Endothelial cell of hepatic sinusoid (primary cell): ENCODE measurements around the gene YWHAE.
"Not testable (repeated sequence)": the region's sequence is repeated elsewhere in the genome, so short reads cannot be mapped to it uniquely, and the experiment has no call there.

Source experiments
- in situ Hi-C: cut with HindIII; loops from 2 replicates; pipeline ENCODE4 v1.10.0; 2017; ENCODE audit warnings: low sequenced_read_pairs

The YWHAE gene

GRCh38 chr17:1340371-1340770 is 59.7 kb downstream of the YWHAE start:
- in situ Hi-C loops = no loop called here

GRCh38 chr17:1331708-1332107 is 68.3 kb downstream of the YWHAE start:
- in situ Hi-C loops = no loop called here

GRCh38 chr17:1329745-1330343 is 70.2 kb downstream of the YWHAE start:
- in situ Hi-C loops = no loop called here

GRCh38 chr17:1328437-1328836 is 71.6 kb downstream of the YWHAE start:
- in situ Hi-C loops = no loop called here

GRCh38 chr17:1325766-1326165 is 74.3 kb downstream of the YWHAE start:
- in situ Hi-C loops = no loop called here

DNA sequence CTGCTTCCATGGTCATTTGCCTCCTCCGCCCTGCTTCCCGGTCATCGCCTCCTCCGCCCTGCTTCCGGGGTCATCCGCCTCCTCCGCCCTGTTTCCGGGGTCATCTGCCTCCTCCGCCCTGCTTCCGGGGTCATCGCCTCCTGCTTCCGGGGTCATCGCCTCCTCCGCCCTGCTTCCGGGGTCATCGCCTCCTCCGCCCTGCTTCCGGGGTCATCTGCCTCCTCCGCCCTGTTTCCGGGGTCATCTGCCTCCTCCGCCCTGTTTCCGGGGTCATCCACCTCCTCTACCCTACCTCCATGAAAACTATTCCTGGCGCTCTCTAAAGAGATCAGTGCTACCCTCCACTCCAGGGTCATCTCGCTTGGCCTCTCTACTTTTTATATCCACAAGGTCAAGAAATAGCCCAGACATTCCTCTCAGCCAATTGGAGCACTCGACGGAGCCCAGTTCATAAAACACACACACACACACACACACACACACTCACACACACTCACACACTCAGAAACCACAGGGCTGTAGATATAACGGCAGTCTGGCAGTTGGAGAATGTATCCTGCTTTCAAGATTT is 75.7 kb downstream of the YWHAE start:
- in situ Hi-C loops = no loop called here

DNA sequence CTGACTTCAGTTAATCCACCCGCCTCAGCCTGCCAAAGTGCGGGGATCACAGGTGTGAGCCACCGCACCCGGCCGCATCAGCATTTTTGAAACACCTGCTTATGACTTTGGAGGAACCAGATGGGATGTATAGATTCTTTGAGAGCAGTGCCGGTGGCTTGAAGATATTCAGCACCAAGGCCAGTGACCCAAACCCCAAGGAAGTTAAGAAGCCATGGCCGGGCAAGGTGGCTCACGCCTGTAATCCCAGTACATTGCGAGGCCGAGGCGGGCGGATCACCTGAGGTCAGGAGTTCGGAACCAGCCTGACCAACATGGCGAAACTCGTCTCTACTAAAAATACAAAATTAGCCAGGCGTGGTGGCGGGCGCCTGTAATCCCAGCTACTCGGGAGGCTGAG is 76.7 kb downstream of the YWHAE start:
- in situ Hi-C loops = no loop called here

DNA sequence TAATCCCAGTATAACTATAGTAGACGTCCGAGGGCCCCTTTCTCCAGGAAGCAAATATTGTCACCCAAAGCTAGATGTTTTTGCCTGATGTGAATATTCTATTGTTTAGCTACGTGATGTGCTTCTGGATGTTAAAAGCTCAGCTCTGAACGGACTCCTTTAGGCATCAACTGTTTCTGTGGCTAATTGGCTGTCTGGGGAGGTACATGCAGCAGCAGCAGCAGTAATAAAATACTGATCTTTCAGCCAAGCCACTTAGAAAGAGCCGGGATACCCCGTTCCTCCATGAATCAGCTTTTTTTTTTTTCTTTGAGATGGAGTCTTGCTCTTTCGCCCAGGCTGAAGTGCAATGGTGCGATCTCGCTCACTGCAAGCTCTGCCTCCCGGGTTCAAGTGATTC is 77.5 kb downstream of the YWHAE start:
- in situ Hi-C loops = no loop called here

- in situ Hi-C loops = no loop called here
Observed at GRCh38 chr17:1322014-1322428, 78.0 kb downstream of the YWHAE start.

GRCh38 chr17:1315891-1316403 is 84.1 kb downstream of the YWHAE start:
- in situ Hi-C loops = loop anchor here (5.0 kb wide), 1 partner anchor 44 kb away; the partner anchor contains the start of gene BHLHA9

GRCh38 chr17:1315409-1315808 is 84.6 kb downstream of the YWHAE start:
- in situ Hi-C loops = loop anchor here (5.0 kb wide), 1 partner anchor 43 kb away; the partner anchor contains the start of gene BHLHA9

- in situ Hi-C loops = no loop called here
Observed at GRCh38 chr17:1313270-1314005, 86.6 kb downstream of the YWHAE start.

DNA sequence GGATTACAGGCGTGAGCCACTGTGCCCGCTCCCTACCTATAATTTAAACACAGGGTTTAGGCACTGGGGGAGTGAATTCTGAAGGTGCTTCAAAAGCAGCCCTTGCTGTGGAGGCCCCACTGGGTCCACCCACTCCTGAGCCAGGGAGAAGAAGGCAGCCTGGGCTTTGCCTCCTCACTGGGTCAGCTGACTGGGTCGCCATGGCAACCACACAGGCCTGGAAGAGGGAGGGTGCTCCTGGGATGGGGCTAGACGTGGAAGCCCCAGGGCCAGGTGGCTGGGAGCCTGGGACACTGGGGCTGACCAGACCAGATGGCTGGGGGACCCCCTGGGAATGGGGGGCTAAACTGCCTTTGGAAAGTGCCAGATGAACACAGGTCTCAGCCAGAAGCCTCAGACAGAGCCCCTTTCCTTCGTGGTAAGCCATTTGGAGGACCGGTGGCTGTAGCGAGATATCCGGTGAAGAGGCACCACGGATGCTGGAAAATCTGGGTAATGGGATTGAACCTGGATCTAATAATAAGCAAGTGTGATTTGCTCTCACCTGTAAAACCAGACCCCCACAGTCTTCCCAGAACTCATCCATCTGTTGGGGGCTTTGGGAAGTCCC is 87.7 kb downstream of the YWHAE start:
- in situ Hi-C loops = no loop called here

DNA sequence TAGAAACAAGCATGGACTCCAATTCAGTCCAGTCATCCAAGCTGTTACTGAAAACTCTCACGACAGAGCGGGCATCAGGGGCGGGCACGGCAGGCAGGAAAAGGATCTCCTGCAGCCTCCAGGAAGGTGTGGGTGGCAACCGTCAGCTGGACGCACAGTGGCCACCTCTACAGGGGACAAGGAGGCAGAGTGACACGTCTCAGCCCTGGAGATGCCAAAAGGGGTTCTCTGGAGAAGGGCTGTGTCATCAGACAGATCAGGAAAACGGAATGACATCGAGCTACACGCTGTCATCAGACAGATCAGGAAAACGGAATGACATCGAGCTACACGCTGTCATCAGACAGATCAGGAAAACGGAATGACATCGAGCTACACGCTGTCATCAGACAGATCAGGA is 92.2 kb downstream of the YWHAE start:
- in situ Hi-C loops = not testable (repeated sequence)

GRCh38 chr17:1304962-1305563 is 95.0 kb downstream of the YWHAE start:
- in situ Hi-C loops = no loop called here

GRCh38 chr17:1304522-1304921 is 95.5 kb downstream of the YWHAE start:
- in situ Hi-C loops = no loop called here

GRCh38 chr17:1302761-1303160 is 97.3 kb downstream of the YWHAE start:
- in situ Hi-C loops = no loop called here

DNA sequence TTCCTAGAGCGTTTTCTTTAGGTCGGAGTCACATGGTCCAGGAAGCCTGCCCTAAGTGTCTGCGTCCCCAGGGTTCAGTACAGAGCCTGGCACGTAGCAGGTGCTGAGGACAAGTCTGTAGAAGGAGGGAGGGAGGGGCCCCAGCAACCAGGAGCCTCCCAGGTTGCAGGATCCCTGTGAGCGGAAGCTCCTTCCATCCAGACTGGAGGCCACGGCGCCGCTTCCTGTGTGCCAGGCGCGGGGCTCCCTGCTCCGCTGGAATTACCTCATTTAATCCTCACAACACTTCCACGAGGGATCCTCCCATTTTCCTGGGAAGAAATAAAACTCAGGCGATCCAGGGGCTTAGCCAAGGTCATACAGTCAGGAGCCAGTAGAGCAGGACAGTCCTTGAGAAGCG is 98.5 kb downstream of the YWHAE start:
- in situ Hi-C loops = no loop called here

- in situ Hi-C loops = no loop called here
Observed at GRCh38 chr17:1300371-1300905, 99.6 kb downstream of the YWHAE start.

DNA sequence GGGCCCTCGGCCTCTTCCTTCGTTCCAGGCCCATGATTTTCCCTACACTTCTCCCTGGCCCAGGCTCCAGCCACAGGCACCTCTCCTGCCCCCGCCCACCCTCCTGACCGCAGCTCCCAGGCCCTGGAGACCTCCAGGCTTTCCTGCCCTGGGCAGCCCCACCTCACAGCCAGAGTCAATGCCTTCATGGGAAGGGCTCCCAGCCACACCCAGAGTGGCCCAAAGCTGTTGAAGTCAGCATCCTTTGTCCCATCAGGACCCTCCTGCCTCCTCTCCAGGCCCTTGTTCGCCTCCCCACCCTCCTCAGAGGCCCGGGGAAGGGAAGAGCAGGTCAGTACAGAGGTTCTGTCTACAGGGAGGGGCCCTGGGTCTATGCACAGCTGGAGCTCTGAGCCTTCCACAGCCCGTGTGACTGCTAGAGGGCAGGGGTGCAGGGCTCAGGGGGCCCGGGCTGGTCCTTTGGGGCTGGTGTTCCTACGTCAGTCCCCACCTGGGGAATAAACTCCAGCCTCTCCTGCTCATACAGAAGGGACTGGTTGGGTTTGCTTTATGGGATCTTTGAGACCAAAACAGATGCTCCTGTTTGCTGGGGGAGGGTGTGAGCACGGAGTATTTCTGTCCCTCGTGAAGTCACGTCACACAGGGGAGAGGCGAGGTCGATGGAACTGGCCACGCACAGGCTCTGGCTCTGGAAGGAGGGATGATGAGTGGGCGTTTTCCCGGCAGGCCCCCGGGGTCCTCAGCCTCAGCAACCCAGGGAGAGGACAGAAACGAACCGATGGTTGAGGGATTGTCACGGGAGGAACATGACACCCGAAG is 100.3 kb downstream of the YWHAE start:
- in situ Hi-C loops = no loop called here
